Measurements from ENCODE around the gene TTYH3. TPM values are rescaled to one million over a fixed set of nuclear protein-coding genes. Genes with fewer than 3 reads are reported as not detected.

TTYH3 gene
- total and polyA plus RNA-seq, 7 experiments from 2014 or later = 0.53 to 115 (median 18.1) TPM

DNA sequence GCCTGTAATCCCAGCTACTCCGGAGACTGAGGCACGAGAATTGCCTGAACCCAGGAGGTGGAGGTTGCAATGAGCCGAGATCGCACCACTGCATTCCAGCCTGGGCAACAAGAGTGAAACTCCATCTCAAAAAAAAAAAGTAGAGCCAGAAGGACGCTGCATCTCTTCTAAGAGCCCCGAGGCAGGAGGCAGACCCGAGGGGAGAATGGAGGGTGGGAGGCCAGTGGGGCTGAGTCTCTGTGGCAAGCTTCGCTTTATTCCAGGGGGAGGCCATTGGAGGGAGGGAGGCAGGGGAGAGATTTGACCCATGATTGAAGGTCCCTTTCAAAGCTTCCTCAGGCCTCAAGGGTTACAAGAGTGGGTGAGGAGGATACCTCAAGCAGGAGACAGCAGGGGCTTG lies 18.7 kb downstream of the TTYH3 start:
- no peaks in the 10 kb centered on the region for H3K36me3 Mint-ChIP-seq
- H3K27me3 ChIP-seq (ENCODE audit: control insufficient read depth in 2 of 2, insufficient read depth in 2 of 2, low read length in 2 of 2) = no peaks in the 10 kb centered on the region
- DNase-seq = no peak
- ChIA-PET CTCF (no interaction called here), POLR2A (interaction anchor here (0.7 kb wide), 1 partner anchor 60 kb away, joined by 4 read pairs; no protein-coding TSS in a partner anchor)
- H3K4me1 Mint-ChIP-seq = peaks cover 3 to 6% (median 3%) of the 10 kb centered on the region in 7 donors
- no peaks in the 10 kb centered on the region for H3K9me3 Mint-ChIP-seq
- H3K9me3 ChIP-seq (ENCODE audit: control insufficient read depth in 2 of 3, low read length in 3 of 3) = no peaks in the 10 kb centered on the region
- H3K4me1 ChIP-seq (ENCODE audit: control insufficient read depth in 2 of 2, insufficient read depth in 2 of 2, low read length in 2 of 2) = peaks cover 4% of the 10 kb centered on the region in 2 donors
- no peaks in the 10 kb centered on the region for H3K27me3 Mint-ChIP-seq
- no peak for ATAC-seq
- H3K27ac Mint-ChIP-seq = no peak overlapping the region
- intact Hi-C loops (cut with micrococcal nuclease) = no loop called here
- H3K36me3 ChIP-seq (ENCODE audit: control insufficient read depth in 2 of 3, insufficient read depth in 3 of 3, low read length in 3 of 3) = peaks cover 0 to 19% (median 0%) of the 10 kb centered on the region in 3 experiments
- no peak overlapping the region for H3K4me3 ChIP-seq (ENCODE audit: low read length)
- no peak overlapping the region for H3K27ac ChIP-seq (ENCODE audit: low read depth, low read length)
- H3K4me3 Mint-ChIP-seq = no peak overlapping the region

DNA sequence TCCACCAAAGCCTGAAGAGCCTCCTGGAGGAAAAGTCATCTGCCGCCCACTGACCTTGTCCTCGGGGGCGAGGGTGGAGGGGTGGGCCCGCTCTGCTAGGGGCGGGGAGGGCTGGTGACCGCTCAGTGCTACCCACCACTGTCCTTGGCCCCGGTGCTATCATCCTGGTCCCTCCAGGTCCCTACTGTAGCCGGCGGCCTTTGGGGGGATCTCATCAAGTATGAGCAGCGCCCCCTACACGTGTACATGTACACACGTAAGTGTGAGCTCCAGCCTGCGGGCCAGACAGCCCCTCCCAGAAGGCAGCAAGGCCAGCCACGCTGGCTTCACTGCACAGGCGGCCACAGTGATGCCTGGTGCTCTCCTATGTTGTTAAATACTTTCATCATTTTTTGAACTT lies 19.6 kb downstream of the TTYH3 start:
- H3K4me1 Mint-ChIP-seq = peaks cover 0 to 3% (median 0%) of the 10 kb centered on the region in 7 donors
- no peaks in the 10 kb centered on the region for H3K36me3 Mint-ChIP-seq
- Histone ChIP-seq H3K27me3 (ENCODE audit: control insufficient read depth in 2 of 2, insufficient read depth in 2 of 2, low read length in 2 of 2) (no peaks in the 10 kb centered on the region), H3K27ac (ENCODE audit: low read depth, low read length) (no peak overlapping the region), H3K9me3 (ENCODE audit: control insufficient read depth in 2 of 3, low read length in 3 of 3) (no peaks in the 10 kb centered on the region), H3K4me3 (ENCODE audit: low read length) (no peak overlapping the region), H3K36me3 (ENCODE audit: control insufficient read depth in 2 of 3, insufficient read depth in 3 of 3, low read length in 3 of 3) (peaks cover 0 to 19% (median 0%) of the 10 kb centered on the region in 3 experiments), H3K4me1 (ENCODE audit: control insufficient read depth in 2 of 2, insufficient read depth in 2 of 2, low read length in 2 of 2) (no peaks in the 10 kb centered on the region)
- no peaks in the 10 kb centered on the region for H3K9me3 Mint-ChIP-seq
- no peaks in the 10 kb centered on the region for H3K27me3 Mint-ChIP-seq
- ChIA-PET CTCF (no interaction called here), POLR2A (no interaction called here)
- intact Hi-C loops (cut with micrococcal nuclease) = no loop called here
- H3K27ac Mint-ChIP-seq = no peak overlapping the region
- no peak for DNase-seq
- no peak overlapping the region for H3K4me3 Mint-ChIP-seq
- ATAC-seq = no peak

DNA sequence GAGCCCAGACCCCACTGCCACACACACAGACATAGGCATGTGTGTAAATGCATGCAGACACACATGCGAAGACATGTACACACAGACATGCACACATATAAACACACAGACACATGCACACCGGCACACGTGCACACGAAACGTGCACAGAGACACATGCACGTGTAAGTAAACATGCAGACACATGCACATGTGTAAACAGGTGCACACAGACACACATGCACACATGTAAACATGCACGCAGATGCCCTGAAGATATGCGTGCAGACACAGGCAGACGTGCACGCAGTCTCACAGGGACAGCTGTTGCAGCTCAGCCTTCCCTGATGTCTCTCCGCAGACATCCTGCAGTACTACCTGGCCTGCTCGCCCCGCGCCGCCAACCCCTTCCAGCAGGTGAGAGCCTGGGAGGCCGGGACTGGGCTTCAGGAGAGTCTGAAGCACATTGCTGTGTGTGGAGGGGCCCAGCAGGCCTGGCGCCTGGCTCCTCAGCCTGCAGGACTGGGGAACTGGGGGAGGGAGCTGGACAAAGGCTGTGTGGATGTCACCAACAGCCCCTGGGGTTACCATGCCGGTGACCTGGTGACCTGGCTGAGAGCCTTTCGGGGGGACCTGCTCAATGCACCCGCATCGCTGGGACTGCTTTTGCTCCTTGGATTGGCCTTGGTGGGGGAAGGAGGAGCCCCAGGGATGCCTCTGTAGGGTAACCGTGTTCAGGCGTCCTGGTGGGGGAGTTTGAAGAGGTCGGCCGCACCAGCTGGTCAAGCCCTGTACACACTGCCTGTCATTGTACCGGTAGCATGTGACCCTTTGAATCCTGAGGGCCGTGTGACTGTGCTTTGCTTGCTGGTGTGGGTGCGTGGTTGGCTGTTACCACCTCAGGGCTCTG lies 20.3 kb downstream of the TTYH3 start:
- DNase-seq (no peak), ATAC-seq (no peak)
- Histone ChIP-seq H3K36me3 (ENCODE audit: control insufficient read depth in 2 of 3, insufficient read depth in 3 of 3, low read length in 3 of 3) (peaks cover 0 to 19% (median 0%) of the 10 kb centered on the region in 3 experiments), H3K27me3 (ENCODE audit: control insufficient read depth in 2 of 2, insufficient read depth in 2 of 2, low read length in 2 of 2) (no peaks in the 10 kb centered on the region), H3K4me3 (ENCODE audit: low read length) (no peak overlapping the region), H3K27ac (ENCODE audit: low read depth, low read length) (no peak overlapping the region), H3K9me3 (ENCODE audit: control insufficient read depth in 2 of 3, low read length in 3 of 3) (no peaks in the 10 kb centered on the region), H3K4me1 (ENCODE audit: control insufficient read depth in 2 of 2, insufficient read depth in 2 of 2, low read length in 2 of 2) (no peaks in the 10 kb centered on the region)
- Mint-ChIP-seq H3K4me3 (no peak overlapping the region), H3K36me3 (peaks cover under 1 to 2% (median 2%) of the 10 kb centered on the region in 5 donors), H3K27me3 (no peaks in the 10 kb centered on the region), H3K27ac (no peak overlapping the region), H3K9me3 (peaks cover 0 to under 1% (median 0%) of the 10 kb centered on the region in 11 donors), H3K4me1 (peaks cover 0 to 3% (median 0%) of the 10 kb centered on the region in 7 donors)
- ChIA-PET POLR2A (no interaction called here), CTCF (no interaction called here)
- intact Hi-C loops (cut with micrococcal nuclease) = no loop called here

DNA sequence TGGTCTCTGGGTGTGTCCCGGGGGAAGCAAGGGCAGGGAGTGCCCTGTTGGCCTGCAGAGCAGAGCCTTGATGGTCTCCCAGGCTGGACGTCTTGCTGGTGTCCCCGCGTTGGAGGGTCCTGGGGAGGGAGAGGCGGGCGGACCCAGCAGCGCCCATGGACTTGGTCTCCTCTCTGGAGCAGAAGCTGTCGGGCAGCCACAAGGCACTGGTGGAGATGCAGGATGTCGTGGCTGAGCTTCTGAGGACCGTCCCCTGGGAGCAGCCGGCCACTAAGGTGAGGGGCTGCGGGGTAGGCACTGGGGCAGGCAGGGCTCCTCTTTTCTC lies 20.9 kb downstream of the TTYH3 start:
- Mint-ChIP-seq H3K4me1 (peaks cover 0 to 3% (median 0%) of the 10 kb centered on the region in 7 donors), H3K36me3 (peaks cover 3 to 6% (median 5%) of the 10 kb centered on the region in 5 donors), H3K27ac (no peak overlapping the region), H3K4me3 (no peak overlapping the region), H3K9me3 (peaks cover 0 to 3% (median 0%) of the 10 kb centered on the region in 11 donors), H3K27me3 (no peaks in the 10 kb centered on the region)
- POLR2A ChIA-PET = no interaction called here
- DNase-seq = no peak
- Histone ChIP-seq H3K4me1 (ENCODE audit: control insufficient read depth in 2 of 2, insufficient read depth in 2 of 2, low read length in 2 of 2) (no peaks in the 10 kb centered on the region), H3K9me3 (ENCODE audit: control insufficient read depth in 2 of 3, low read length in 3 of 3) (no peaks in the 10 kb centered on the region), H3K36me3 (ENCODE audit: control insufficient read depth in 2 of 3, insufficient read depth in 3 of 3, low read length in 3 of 3) (peaks cover 0 to 15% (median 0%) of the 10 kb centered on the region in 3 experiments), H3K27ac (ENCODE audit: low read depth, low read length) (no peak overlapping the region), H3K4me3 (ENCODE audit: low read length) (no peak overlapping the region), H3K27me3 (ENCODE audit: control insufficient read depth in 2 of 2, insufficient read depth in 2 of 2, low read length in 2 of 2) (no peaks in the 10 kb centered on the region)
- CTCF ChIA-PET = no interaction called here
- intact Hi-C loops (cut with micrococcal nuclease) = no loop called here
- ATAC-seq = no peak

DNA sequence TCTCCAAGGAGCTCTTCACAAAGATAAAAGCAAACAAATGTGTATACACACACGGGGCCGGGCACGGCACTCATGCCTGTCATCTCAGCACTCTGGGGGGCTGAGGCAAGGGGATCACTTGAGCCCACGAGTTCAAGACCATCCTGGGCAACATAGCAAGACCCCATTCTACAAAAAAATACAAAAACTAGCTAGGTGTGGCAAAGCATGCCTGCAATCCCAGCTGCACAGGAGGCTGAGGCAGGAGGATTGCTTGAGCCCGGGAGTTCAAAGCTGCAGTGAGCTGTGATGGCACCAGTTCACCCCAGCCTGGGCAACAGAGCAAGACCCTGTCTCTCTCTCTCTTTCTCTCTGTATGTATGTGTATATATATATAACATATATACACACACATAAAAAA lies 22.3 kb downstream of the TTYH3 start:
- peaks cover 0 to 3% (median 0%) of the 10 kb centered on the region in 11 donors for H3K9me3 Mint-ChIP-seq
- H3K27ac ChIP-seq (ENCODE audit: low read depth, low read length) = no peak overlapping the region
- H3K4me1 ChIP-seq (ENCODE audit: control insufficient read depth in 2 of 2, insufficient read depth in 2 of 2, low read length in 2 of 2) = no peaks in the 10 kb centered on the region
- ChIA-PET CTCF (interaction anchor here (0.9 kb wide), 1 partner anchor 17 kb away, joined by 3 read pairs; no protein-coding TSS in a partner anchor), POLR2A (no interaction called here)
- H3K36me3 ChIP-seq (ENCODE audit: control insufficient read depth in 2 of 3, insufficient read depth in 3 of 3, low read length in 3 of 3) = peaks cover 0 to 15% (median 0%) of the 10 kb centered on the region in 3 experiments
- no peaks in the 10 kb centered on the region for H3K9me3 ChIP-seq (ENCODE audit: control insufficient read depth in 2 of 3, low read length in 3 of 3)
- ATAC-seq = no peak
- H3K27me3 ChIP-seq (ENCODE audit: control insufficient read depth in 2 of 2, insufficient read depth in 2 of 2, low read length in 2 of 2) = no peaks in the 10 kb centered on the region
- no peak overlapping the region for H3K4me3 ChIP-seq (ENCODE audit: low read length)
- intact Hi-C loops (cut with micrococcal nuclease) = no loop called here
- H3K4me1 Mint-ChIP-seq = peaks cover 0 to 3% (median 0%) of the 10 kb centered on the region in 7 donors
- no peak for DNase-seq
- H3K27ac Mint-ChIP-seq = no peak overlapping the region
- H3K4me3 Mint-ChIP-seq = no peak overlapping the region
- no peaks in the 10 kb centered on the region for H3K27me3 Mint-ChIP-seq
- H3K36me3 Mint-ChIP-seq = peaks cover 3 to 6% (median 5%) of the 10 kb centered on the region in 5 donors

DNA sequence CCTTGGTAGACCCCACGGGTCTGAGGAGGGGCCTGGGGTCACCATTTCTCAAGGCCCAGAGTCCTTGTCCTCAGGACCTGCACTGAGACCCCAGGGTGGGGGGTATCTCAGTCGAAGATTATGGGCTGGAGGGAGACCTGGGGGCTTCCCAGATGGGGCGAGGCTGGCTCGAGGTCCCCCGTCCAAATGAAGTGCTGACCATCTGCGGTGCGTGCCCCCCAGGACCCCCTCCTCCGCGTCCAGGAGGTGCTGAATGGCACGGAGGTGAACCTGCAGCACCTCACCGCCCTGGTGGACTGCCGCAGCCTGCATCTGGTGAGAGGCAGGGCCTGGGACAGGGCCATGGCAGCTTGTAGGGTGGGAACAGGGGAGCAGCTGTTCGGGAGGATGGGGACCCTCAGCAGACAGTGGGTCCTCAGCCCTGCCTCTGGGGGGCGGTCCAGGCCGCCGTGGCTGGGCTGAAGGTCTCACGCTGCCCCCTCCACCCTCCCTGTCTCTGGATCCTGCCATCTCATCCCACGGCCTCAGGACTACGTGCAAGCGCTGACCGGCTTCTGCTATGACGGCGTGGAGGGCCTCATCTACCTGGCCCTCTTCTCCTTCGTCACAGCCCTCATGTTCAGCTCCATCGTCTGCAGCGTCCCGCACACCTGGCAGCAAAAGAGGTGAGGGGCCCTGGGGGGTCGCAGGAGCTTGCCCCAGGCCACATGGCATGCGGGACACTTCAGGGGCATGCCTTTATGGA lies 24.3 kb downstream of the TTYH3 start:
- Histone ChIP-seq H3K27ac (ENCODE audit: low read depth, low read length) (no peak overlapping the region), H3K4me1 (ENCODE audit: control insufficient read depth in 2 of 2, insufficient read depth in 2 of 2, low read length in 2 of 2) (no peaks in the 10 kb centered on the region), H3K27me3 (ENCODE audit: control insufficient read depth in 2 of 2, insufficient read depth in 2 of 2, low read length in 2 of 2) (no peaks in the 10 kb centered on the region), H3K9me3 (ENCODE audit: control insufficient read depth in 2 of 3, low read length in 3 of 3) (no peaks in the 10 kb centered on the region), H3K4me3 (ENCODE audit: low read length) (no peak overlapping the region), H3K36me3 (ENCODE audit: control insufficient read depth in 2 of 3, insufficient read depth in 3 of 3, low read length in 3 of 3) (peaks cover 0 to 7% (median 0%) of the 10 kb centered on the region in 3 experiments)
- DNase-seq = no peak
- Mint-ChIP-seq H3K27me3 (no peaks in the 10 kb centered on the region), H3K27ac (no peak overlapping the region), H3K4me3 (no peak overlapping the region), H3K36me3 (peaks cover 3 to 6% (median 5%) of the 10 kb centered on the region in 5 donors), H3K9me3 (peaks cover 0 to 3% (median 0%) of the 10 kb centered on the region in 11 donors), H3K4me1 (no peaks in the 10 kb centered on the region)
- ATAC-seq = no peak
- intact Hi-C loops (cut with micrococcal nuclease) = no loop called here
- CTCF ChIA-PET = no interaction called here
- POLR2A ChIA-PET = no interaction called here

Measured in naive thymus-derived CD4-positive, alpha-beta T cell (primary cell).